ENCODE measurements around the gene SLC25A12. TPM values are rescaled to one million over a fixed set of nuclear protein-coding genes. Genes with fewer than 3 reads are reported as not detected.
"Not testable (repeated sequence)": the region's sequence is repeated elsewhere in the genome, so short reads cannot be mapped to it uniquely, and the experiment has no call there.

The SLC25A12 gene
- total RNA-seq, 2 experiments from 2014 or later, result 24.1 to 28.1 TPM

- ChIA-PET CTCF (interaction anchor here (1.5 kb wide), 1 partner anchor 314 kb away, joined by 3 read pairs; no protein-coding TSS in a partner anchor), POLR2A (no interaction called here)
These were observed 101.9 kb downstream of the SLC25A12 start for GRCh38 chr2:171792157-171792556.

GRCh38 chr2:171791361-171791760 lies 102.7 kb downstream of the SLC25A12 start:
- peaks cover 9% of the 10 kb centered on the region for H3K4me1 Mint-ChIP-seq
- POLR2A ChIA-PET, result no interaction called here
- H3K9me3 Mint-ChIP-seq, result no peaks in the 10 kb centered on the region
- H3K36me3 Mint-ChIP-seq (ENCODE audit: low read depth), result peaks cover 34% of the 10 kb centered on the region
- CTCF ChIA-PET, result no interaction called here
- H3K4me3 Mint-ChIP-seq, result no peak overlapping the region
- no peak overlapping the region for H3K27ac Mint-ChIP-seq
- H3K27me3 Mint-ChIP-seq, result no peaks in the 10 kb centered on the region
- DNase-seq, result no peak

More at GRCh38 chr2:171792157-171792556, 101.9 kb downstream of the SLC25A12 start:
- H3K36me3 Mint-ChIP-seq (ENCODE audit: low read depth), result peaks cover 26% of the 10 kb centered on the region
- H3K27ac Mint-ChIP-seq, result no peak overlapping the region
- H3K4me1 Mint-ChIP-seq, result peaks cover 9% of the 10 kb centered on the region
- no peak for DNase-seq
- no peaks in the 10 kb centered on the region for H3K9me3 Mint-ChIP-seq
- H3K4me3 Mint-ChIP-seq, result no peak overlapping the region
- no peaks in the 10 kb centered on the region for H3K27me3 Mint-ChIP-seq

DNA sequence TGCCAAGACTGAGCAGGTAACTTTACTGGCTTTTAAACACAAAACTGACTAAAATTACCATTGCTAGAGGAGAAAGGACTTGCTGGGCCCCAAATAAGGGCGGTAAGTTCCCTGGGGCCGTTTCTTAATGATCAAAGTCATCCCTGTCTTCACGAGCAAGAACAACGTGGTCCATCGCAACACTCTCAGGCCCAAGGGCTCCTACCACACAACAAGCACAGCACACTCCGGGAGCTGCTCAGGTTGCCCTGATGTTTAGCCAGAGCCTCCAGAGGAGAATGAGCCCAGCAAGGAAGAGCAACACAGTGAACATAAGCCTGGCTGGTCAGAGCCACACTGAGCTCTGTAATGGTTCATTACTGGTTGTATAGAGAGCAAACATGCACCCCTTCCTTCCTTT lies 104.1 kb downstream of the SLC25A12 start:
- Mint-ChIP-seq H3K9me3 (no peaks in the 10 kb centered on the region), H3K4me1 (peaks cover 5% of the 10 kb centered on the region), H3K4me3 (no peak overlapping the region), H3K27ac (no peak overlapping the region), H3K36me3 (ENCODE audit: low read depth) (peaks cover 43% of the 10 kb centered on the region), H3K27me3 (no peaks in the 10 kb centered on the region)
- no peak for DNase-seq
- ChIA-PET CTCF (interaction anchor here (1.8 kb wide), 1 partner anchor 8 kb away, joined by 4 read pairs; no protein-coding TSS in a partner anchor), POLR2A (no interaction called here)

DNA sequence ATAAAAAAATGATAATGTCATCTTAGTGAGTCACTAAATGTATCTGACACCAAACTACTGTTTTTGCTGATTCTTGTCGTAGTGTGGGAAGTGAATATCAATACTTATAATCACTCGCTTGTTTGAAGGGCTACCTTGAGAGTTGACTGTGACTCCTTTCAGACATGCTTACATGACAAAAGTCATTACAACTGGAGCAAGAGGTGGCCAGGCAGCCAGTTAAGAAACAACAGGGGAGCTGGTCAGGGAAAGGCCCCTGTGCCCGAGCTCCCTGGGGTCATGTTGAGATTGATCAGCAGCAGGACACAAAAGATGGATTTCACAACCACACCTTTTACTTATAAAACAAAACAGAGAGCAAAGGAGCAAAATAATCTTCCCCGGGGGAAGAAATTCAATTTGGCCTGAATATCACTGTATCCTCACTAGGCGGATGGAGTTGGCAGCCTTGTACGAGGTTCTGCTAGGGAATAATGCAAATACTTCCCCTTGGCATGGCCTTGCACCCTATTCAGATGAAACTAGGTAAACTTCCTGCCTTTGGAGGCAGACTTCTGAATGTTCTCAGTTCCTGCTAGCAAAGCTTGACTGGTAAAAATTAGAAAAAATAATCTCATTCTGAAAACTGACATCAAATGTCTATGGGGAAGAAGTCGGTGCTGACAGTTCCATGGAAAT lies 105.6 kb downstream of the SLC25A12 start:
- Mint-ChIP-seq H3K27ac (no peak overlapping the region), H3K36me3 (ENCODE audit: low read depth) (peaks cover 52% of the 10 kb centered on the region)

GRCh38 chr2:171787333-171788072 lies 106.5 kb downstream of the SLC25A12 start:
- Mint-ChIP-seq H3K27ac (no peak overlapping the region), H3K9me3 (no peaks in the 10 kb centered on the region), H3K4me3 (no peak overlapping the region), H3K36me3 (ENCODE audit: low read depth) (peaks cover 53% of the 10 kb centered on the region), H3K4me1 (no peaks in the 10 kb centered on the region), H3K27me3 (no peaks in the 10 kb centered on the region)
- DNase-seq, result no peak
- CTCF ChIA-PET, result interaction anchor here (0.6 to 0.8 kb wide), 2 partner anchors 85 to 109 kb away, joined by 3 read pairs; no protein-coding TSS in a partner anchor
- POLR2A ChIA-PET, result interaction anchor here (1.5 kb wide), 1 partner anchor 10 kb away, joined by 3 read pairs; no protein-coding TSS in a partner anchor

More for the DNA sequence above, 105.6 kb downstream of the SLC25A12 start:
- POLR2A ChIA-PET, result interaction anchor here (1.5 kb wide), 1 partner anchor 9 kb away, joined by 3 read pairs; no protein-coding TSS in a partner anchor
- Mint-ChIP-seq H3K4me3 (no peak overlapping the region), H3K9me3 (no peaks in the 10 kb centered on the region), H3K4me1 (no peaks in the 10 kb centered on the region), H3K27me3 (no peaks in the 10 kb centered on the region)
- CTCF ChIA-PET, result no interaction called here
- no peak for DNase-seq

GRCh38 chr2:171785450-171785849 lies 108.6 kb downstream of the SLC25A12 start:
- no peaks in the 10 kb centered on the region for H3K4me1 Mint-ChIP-seq
- DNase-seq, result no peak
- no peaks in the 10 kb centered on the region for H3K27me3 Mint-ChIP-seq
- H3K27ac Mint-ChIP-seq, result no peak overlapping the region
- ChIA-PET POLR2A (no interaction called here), CTCF (interaction anchor here (0.9 kb wide), 1 partner anchor 31 kb away, joined by 3 read pairs; no protein-coding TSS in a partner anchor)
- H3K4me3 Mint-ChIP-seq, result no peak overlapping the region
- peaks cover 46% of the 10 kb centered on the region for H3K36me3 Mint-ChIP-seq (ENCODE audit: low read depth)
- H3K9me3 Mint-ChIP-seq, result no peaks in the 10 kb centered on the region

DNA sequence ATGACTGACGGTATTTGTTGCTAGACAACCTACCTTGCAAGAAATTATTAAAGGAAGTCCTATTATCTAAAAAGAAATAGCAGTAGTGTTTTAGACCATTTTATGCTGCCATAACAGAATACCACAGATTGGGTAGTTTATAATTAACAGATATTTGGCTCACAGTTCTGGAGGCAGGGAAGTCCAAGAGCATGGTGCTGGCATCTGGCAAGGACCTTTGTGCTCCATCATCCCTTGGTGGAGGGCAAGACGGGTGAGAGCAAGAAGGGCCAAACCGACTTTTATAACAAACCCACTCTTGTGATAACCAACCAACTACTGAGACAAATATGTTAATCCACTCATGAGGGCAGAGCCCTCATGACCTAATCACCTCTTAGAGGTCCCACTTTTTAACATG lies 115.5 kb downstream of the SLC25A12 start:
- no peak overlapping the region for H3K27ac Mint-ChIP-seq
- ChIA-PET POLR2A (no interaction called here), CTCF (no interaction called here)
- no peaks in the 10 kb centered on the region for H3K4me1 Mint-ChIP-seq
- H3K27me3 Mint-ChIP-seq, result no peaks in the 10 kb centered on the region
- peaks cover 16% of the 10 kb centered on the region for H3K36me3 Mint-ChIP-seq (ENCODE audit: low read depth)
- H3K9me3 Mint-ChIP-seq, result peaks cover 11% of the 10 kb centered on the region
- no peak overlapping the region for H3K4me3 Mint-ChIP-seq
- DNase-seq, result no peak

DNA sequence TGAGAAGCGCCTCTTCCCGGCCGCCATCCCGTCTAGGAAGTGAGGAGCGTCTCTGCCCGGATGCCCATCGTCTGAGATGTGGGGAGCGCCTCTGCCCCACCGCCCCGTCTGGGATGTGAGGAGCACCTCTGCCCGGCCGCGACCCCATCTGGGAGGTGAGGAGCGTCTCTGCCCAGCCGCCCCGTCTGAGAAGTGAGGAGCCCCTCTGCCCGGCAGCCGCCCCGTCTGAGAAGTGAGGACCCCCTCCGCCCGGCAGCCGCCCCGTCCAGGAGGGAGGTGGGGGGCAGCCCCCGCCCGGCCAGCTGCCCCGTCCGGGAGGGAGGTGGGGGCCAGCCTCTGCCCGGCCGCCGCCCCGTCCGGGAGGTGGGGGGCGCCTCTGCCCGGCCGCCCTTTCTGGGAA lies 119.5 kb downstream of the SLC25A12 start:
- DNase-seq, H3K27me3 Mint-ChIP-seq, CTCF ChIA-PET, POLR2A ChIA-PET, H3K27ac Mint-ChIP-seq, H3K4me1 Mint-ChIP-seq, H3K4me3 Mint-ChIP-seq: not testable (repeated sequence)
- Mint-ChIP-seq H3K9me3 (peaks cover 17% of the 10 kb centered on the region), H3K36me3 (ENCODE audit: low read depth) (peaks cover 18% of the 10 kb centered on the region)

- H3K4me3 Mint-ChIP-seq, result no peak overlapping the region
- peaks cover 5% of the 10 kb centered on the region for H3K9me3 Mint-ChIP-seq
- no peak overlapping the region for H3K27ac Mint-ChIP-seq
- peaks cover 19% of the 10 kb centered on the region for H3K36me3 Mint-ChIP-seq (ENCODE audit: low read depth)
- POLR2A ChIA-PET, result no interaction called here
- no peaks in the 10 kb centered on the region for H3K27me3 Mint-ChIP-seq
- CTCF ChIA-PET, result no interaction called here
- DNase-seq, result no peak
- no peaks in the 10 kb centered on the region for H3K4me1 Mint-ChIP-seq
These were observed 121.7 kb downstream of the SLC25A12 start for GRCh38 chr2:171772373-171772772.

DNA sequence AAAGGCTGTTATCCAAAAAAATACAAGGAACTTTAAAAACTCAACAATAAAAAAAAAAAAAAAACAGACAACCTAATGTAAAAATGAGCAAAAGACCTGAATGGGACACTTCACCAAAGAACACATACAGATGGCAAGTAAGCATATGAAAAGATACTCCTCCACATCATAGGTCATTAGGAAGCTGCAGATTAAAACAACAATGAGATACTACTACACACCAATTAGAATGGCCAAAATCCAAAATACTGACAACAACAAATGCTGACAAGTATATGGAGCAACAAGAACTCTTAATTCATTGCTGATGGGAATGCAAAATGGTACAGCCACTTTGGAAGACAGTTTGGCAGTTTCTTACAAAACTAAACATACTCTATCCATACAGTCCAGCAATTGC lies 122.6 kb downstream of the SLC25A12 start:
- no peak for DNase-seq
- CTCF ChIA-PET, result no interaction called here
- no peaks in the 10 kb centered on the region for H3K27me3 Mint-ChIP-seq
- no peak overlapping the region for H3K27ac Mint-ChIP-seq
- H3K9me3 Mint-ChIP-seq, result peaks cover 5% of the 10 kb centered on the region
- H3K4me1 Mint-ChIP-seq, result no peaks in the 10 kb centered on the region
- peaks cover 23% of the 10 kb centered on the region for H3K36me3 Mint-ChIP-seq (ENCODE audit: low read depth)
- POLR2A ChIA-PET, result no interaction called here
- H3K4me3 Mint-ChIP-seq, result no peak overlapping the region

DNA sequence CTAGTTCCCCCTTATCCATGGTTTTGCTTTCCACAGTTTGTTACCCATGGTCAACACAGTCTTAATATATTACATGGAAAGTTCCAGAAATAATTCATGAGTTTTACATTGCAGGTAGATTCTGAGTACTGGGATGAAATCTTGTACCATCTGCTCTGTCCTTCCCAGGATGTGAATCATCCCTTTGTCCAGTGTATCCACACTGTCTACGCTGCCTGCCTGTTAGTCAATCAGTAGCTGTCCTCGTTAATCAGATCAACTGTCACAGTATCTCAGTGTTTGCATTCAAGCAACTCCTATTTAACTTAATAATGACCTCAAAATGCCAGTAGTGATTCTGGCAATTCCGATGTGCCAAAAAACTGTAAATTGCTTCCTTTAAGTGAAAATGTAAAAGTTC lies 130.4 kb downstream of the SLC25A12 start:
- no peak overlapping the region for H3K27ac Mint-ChIP-seq
- ChIA-PET CTCF (no interaction called here), POLR2A (no interaction called here)
- H3K36me3 Mint-ChIP-seq (ENCODE audit: low read depth), result peaks cover 48% of the 10 kb centered on the region
- H3K9me3 Mint-ChIP-seq, result no peaks in the 10 kb centered on the region
- H3K4me3 Mint-ChIP-seq, result no peak overlapping the region
- H3K27me3 Mint-ChIP-seq, result no peaks in the 10 kb centered on the region
- no peaks in the 10 kb centered on the region for H3K4me1 Mint-ChIP-seq
- no peak for DNase-seq

DNA sequence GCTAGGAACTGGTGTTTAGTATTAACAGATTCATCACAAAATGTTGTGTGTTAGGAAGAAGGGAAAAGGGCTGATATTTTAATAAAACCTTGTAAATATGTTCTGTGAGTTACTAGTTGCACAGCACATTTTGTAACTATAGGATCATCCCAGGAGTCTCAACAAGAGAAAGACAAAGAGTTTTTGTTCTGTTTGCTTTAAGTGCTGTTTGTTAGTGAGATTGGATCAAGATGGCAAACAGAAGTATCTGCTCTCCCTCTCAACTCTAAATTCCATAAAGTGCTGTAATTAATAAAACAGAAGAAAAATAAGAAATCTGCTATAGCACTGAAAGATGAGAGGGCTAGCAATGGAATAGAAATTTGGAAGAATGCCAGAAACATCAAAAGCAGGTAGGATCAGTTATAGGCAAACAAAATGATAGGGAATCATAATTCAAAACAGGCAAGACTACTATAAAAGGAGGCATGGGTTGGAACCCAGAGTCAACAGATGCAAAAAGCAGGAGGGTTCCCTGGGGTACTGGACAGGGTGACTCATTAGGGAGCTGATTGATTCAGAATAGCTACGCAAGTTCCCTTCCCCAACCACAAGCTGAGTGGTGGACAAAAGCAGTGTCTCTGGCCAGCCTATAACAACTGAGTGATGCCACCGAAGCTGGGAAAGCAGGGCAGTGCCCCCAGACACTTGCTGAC lies 131.0 kb downstream of the SLC25A12 start:
- H3K36me3 Mint-ChIP-seq (ENCODE audit: low read depth), result peaks cover 54% of the 10 kb centered on the region
- H3K9me3 Mint-ChIP-seq, result no peaks in the 10 kb centered on the region
- no peaks in the 10 kb centered on the region for H3K4me1 Mint-ChIP-seq
- no peak for DNase-seq
- H3K27me3 Mint-ChIP-seq, result no peaks in the 10 kb centered on the region
- CTCF ChIA-PET, result no interaction called here
- POLR2A ChIA-PET, result no interaction called here
- H3K27ac Mint-ChIP-seq, result no peak overlapping the region
- H3K4me3 Mint-ChIP-seq, result no peak overlapping the region

DNA sequence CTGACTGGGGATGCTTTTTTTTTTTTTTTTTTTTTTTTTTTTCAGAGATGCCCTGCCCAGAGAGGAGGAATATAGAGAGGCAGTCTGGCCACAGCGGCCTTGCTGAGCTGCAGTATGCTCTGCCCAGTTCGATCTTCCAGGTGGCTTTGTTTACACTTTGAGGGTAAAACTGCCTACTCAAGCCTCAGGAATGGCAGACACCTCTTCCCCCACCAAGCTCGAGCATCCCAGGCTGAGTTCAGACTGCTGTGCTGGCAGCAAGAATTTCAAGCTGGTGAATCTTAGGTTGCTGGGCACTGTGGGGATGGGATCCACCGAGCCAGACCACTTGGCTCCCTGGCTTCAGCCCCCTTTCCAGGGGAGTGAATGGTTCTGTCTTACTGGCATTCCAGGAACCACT lies 132.9 kb downstream of the SLC25A12 start:
- H3K4me1 Mint-ChIP-seq, H3K27ac Mint-ChIP-seq, DNase-seq, POLR2A ChIA-PET, H3K27me3 Mint-ChIP-seq, H3K9me3 Mint-ChIP-seq, H3K4me3 Mint-ChIP-seq, CTCF ChIA-PET: not testable (repeated sequence)
- H3K36me3 Mint-ChIP-seq (ENCODE audit: low read depth), result peaks cover 59% of the 10 kb centered on the region

Data from activated CD4-positive, alpha-beta memory T cell treated with anti-CD3 and anti-CD28 coated beads, Interleukin-2, amount 10 ng/mL, durations not matched to agents 7 days and 5 days (primary cell).